ENCODE results near the gene DGKB.

GRCh38 chr7:14233076-14233867, 669.3 kb downstream of the DGKB start:
- TF ChIP-seq POLR2A (IDR thresholded peaks at IDR 0.05) (no peak), CTCF (IDR thresholded peaks at IDR 0.05) (no peak)
